HG03066 (cell line): ENCODE results near the gene DNAJC19.

ENCODE experiments used
- ATAC-seq: cut with Tn5 transposase; IDR thresholded peaks from one replicate; pipeline ENCODE4 v1.9.1; 2021; ENCODE audit warnings: low read depth; ENCODE audit not compliant: unreplicated experiment

Gene DNAJC19

DNA sequence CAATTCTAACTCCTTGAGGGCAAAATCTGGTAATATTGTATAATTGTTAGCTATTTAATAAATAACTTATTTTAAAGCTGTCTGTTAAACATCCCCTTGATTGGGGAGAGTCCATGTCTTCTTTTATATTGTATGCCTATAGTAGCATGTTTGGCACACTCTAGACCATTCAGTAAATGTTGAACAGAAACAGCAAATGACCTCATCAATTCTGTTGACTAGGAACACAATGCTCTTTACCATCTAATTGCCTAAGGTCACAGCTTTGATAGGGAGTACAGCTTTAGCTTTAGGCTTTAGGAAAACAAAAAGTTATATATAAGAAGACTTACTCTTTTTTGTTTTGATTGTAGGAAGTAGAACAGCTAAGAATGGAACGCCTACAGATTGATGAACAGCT lies 27.0 kb downstream of the DNAJC19 start:
- ATAC-seq: no peak

DNA sequence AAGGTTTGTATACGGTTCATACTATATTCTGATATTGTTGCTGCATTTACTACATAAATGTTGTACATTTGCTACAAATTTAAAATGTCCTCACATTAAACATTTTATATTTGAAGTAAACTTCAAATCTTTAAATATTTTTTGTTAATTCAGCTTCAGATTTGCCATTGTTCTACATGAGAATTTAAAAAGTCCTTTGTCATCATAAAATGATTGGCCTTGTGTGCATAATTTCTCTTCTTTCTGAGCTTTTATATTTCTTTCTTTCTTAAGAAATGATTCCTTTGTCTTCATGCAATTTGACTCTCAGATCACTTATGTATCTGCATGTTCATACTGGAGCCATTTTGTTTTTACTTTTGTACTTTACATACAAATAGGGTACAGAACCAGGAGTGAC lies 28.0 kb downstream of the DNAJC19 start:
- no peak for ATAC-seq

DNA sequence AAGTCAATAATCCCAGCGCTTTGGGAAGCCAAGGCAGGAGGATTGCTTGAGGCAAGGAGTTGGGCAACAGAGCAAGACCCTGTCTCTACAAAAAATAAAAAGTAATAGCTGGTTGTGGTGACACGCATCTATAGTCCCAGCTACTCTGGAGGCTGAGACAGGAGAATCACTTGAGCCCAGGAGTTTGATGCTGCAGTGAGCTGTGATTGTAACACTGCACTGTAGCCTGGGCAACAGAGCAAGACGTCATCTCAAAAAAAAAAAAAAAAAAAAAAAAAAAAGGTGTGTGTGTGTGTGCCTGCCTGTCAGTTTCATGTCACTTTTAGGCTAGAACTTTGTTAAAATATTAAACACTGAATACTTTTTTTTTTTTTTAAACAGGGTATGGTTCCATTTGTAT lies 28.4 kb downstream of the DNAJC19 start:
- no peak for ATAC-seq

DNA sequence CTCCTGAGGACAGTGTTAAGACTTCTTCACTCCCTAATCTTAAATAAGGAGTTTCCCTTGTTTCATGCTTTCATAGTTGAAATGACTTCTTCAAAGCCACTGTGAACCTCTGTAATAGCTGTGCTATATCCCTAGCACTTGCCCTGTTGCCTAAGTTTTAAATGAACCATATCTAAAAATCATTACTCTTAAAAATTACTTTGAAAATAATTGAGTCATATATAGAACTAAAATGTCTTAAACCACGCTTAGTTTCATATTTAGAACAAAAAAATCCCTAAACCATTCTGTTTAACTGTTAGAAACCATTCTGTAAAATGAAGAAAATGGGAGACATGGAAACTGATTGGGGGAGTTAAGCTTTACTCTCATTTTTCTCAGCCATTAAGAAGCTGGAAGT lies 29.8 kb downstream of the DNAJC19 start:
- ATAC-seq: no peak

DNA sequence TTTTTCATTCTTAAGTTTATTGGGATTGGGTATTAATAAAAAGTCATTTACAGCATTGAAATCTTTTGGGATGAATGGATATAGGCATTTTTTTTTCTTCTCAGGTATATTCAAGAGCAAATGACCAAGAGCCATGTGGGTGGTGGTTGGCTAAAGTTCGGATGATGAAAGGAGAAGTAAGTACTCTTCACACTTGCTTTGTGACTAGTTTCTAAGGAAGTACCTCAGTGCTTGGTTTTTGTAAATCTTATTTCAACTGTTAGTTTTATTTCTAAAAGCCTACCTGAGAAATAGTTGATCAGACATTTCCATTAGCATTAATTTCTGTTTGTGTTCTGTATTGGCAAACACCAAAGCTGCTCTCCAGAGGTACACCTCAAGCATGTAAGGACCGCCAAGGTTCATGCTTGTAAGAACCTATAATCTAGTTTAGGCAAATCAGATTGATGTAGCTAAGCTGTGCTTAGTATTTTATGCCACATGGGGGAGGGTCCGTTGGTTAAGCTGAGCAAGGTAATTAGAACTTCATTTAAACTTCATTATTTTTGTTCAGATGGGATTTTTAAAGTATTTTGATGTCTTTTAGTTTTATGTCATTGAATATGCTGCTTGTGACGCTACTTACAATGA lies 41.7 kb downstream of the DNAJC19 start:
- no peak for ATAC-seq

DNA sequence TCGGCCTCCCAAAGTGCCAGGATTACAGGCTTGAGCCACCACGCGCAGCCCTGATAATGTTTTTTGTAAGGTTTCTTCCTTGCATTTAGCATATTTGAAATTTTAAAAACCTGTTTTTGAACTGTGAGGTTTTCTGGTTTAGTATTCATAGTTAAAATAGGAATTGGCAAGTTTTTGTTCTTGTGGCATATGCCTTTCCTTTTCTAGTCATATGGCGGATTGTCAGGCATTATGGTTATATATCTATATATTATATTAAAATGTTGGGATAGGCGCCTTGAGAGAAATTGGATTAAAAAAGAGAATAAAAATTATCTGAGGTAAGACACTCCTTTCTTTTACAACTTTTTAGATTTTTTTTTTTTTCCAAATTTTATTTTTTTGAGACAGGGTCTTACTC lies 48.7 kb downstream of the DNAJC19 start:
- ATAC-seq: no peak

DNA sequence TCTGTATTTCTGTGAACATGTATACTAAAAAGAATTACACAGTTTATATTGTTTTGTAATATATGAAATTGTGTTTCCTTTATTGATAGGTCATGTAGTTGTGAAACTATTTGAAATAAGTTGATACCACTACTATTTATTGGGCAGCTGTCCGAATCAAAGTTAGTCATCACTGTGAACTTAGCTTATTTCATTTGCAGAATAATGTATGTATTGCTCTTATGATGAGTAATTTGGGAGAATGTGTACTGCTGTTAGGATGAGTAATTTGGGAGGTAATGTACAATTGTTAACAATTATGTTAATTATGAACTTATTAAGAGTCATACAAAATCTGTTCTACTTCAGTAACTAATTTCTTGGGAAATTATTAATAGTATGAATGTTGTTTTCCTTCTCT lies 54.9 kb downstream of the DNAJC19 start:
- no peak for ATAC-seq
